GOT3 (cell line): ENCODE results near the gene ANKRD44.

Source experiments
- DNase-seq: peaks from one replicate; lab custom pipeline; 2025; ENCODE audit warnings: mixed read lengths; lab: John Stamatoyannopoulos, UW

ANKRD44 gene

GRCh38 chr2:197322143-197322542 is 11.6 kb upstream of the ANKRD44 start:
- no peak for DNase-seq

- DNase-seq: no peak
These were observed 4.8 kb upstream of the ANKRD44 start for GRCh38 chr2:197315371-197315770.

- no peak for DNase-seq
These were observed 1.6 kb upstream of the ANKRD44 start for GRCh38 chr2:197312186-197312585.

- DNase-seq: no peak
These were observed 947 bp upstream of the ANKRD44 start for GRCh38 chr2:197311421-197312033.

GRCh38 chr2:197310987-197311420 is 424 bp upstream of the ANKRD44 start:
- no peak for DNase-seq

- DNase-seq: no peak
These were observed 819 bp downstream of the ANKRD44 start for GRCh38 chr2:197309691-197310231.

GRCh38 chr2:197308996-197309690 is 1.4 kb downstream of the ANKRD44 start:
- no peak for DNase-seq

- DNase-seq: no peak
These were observed 2.0 kb downstream of the ANKRD44 start for GRCh38 chr2:197308585-197308984.

GRCh38 chr2:197307933-197308521 is 2.6 kb downstream of the ANKRD44 start:
- DNase-seq: no peak

- DNase-seq: no peak
These were observed 3.2 kb downstream of the ANKRD44 start for GRCh38 chr2:197307236-197307932.

- DNase-seq: no peak
These were observed 3.9 kb downstream of the ANKRD44 start for GRCh38 chr2:197306696-197307040.

- no peak for DNase-seq
These were observed 4.4 kb downstream of the ANKRD44 start for GRCh38 chr2:197306024-197306695.

- no peak for DNase-seq
These were observed 6.0 kb downstream of the ANKRD44 start for GRCh38 chr2:197304556-197305011.

GRCh38 chr2:197300139-197300538 is 10.4 kb downstream of the ANKRD44 start:
- DNase-seq: no peak

GRCh38 chr2:197298609-197299008 is 12.0 kb downstream of the ANKRD44 start:
- DNase-seq: no peak

- DNase-seq: no peak
These were observed 12.7 kb downstream of the ANKRD44 start for GRCh38 chr2:197297772-197298318.

GRCh38 chr2:197297266-197297665 is 13.3 kb downstream of the ANKRD44 start:
- no peak for DNase-seq

- DNase-seq: no peak
These were observed 13.7 kb downstream of the ANKRD44 start for GRCh38 chr2:197296835-197297234.

- DNase-seq: no peak
These were observed 16.3 kb downstream of the ANKRD44 start for GRCh38 chr2:197294260-197294659.

- no peak for DNase-seq
These were observed 17.1 kb downstream of the ANKRD44 start for GRCh38 chr2:197293252-197294007.

- no peak for DNase-seq
These were observed 18.0 kb downstream of the ANKRD44 start for GRCh38 chr2:197292619-197293018.
